ENCODE results near the gene RRBP1. TPM values are rescaled to one million over a fixed set of nuclear protein-coding genes. Genes with fewer than 3 reads are reported as not detected.

Gene RRBP1
- total and polyA plus RNA-seq, 7 experiments from 2014 or later = 4.1 to 73.9 (median 28.1) TPM

- H3K4me3 ChIP-seq (ENCODE audit: low read length) = no peak overlapping the region
- H3K36me3 Mint-ChIP-seq = peaks cover 0 to 24% (median 0%) of the 10 kb centered on the region in 5 donors
- H3K36me3 ChIP-seq (ENCODE audit: control insufficient read depth in 2 of 3, insufficient read depth in 3 of 3, low read length in 3 of 3) = peaks cover 0 to 57% (median 0%) of the 10 kb centered on the region in 3 experiments
- intact Hi-C loops (cut with micrococcal nuclease) = loop anchor here (1.0 kb wide), 2 partner anchors 81 to 113 kb away; no protein-coding TSS in a partner anchor
- H3K4me1 ChIP-seq (ENCODE audit: control insufficient read depth in 2 of 2, insufficient read depth in 2 of 2, low read length in 2 of 2) = peaks cover 0 to under 1% of the 10 kb centered on the region in 2 donors
- peak in 2 of 9 donors; percentile 6 to 18 for DNase-seq
- H3K27ac ChIP-seq (ENCODE audit: low read depth, low read length) = no peak overlapping the region
- H3K4me3 Mint-ChIP-seq = no peak overlapping the region
- CTCF ChIA-PET = interaction anchor here (0.8 to 2.8 kb wide), 5 partner anchors 44 to 112 kb away, joined by 3 to 13 read pairs (median 5); no protein-coding TSS in a partner anchor
- H3K4me1 Mint-ChIP-seq = peaks cover 0 to 5% (median 3%) of the 10 kb centered on the region in 7 donors
- H3K9me3 Mint-ChIP-seq = no peaks in the 10 kb centered on the region
- POLR2A ChIA-PET = no interaction called here
- no peaks in the 10 kb centered on the region for H3K9me3 ChIP-seq (ENCODE audit: control insufficient read depth in 2 of 3, low read length in 3 of 3)
- H3K27ac Mint-ChIP-seq = peak overlapping the region in 1 of 9 donors; percentile 14
- ATAC-seq = no peak
- H3K27me3 Mint-ChIP-seq = no peaks in the 10 kb centered on the region
- H3K27me3 ChIP-seq (ENCODE audit: control insufficient read depth in 2 of 2, insufficient read depth in 2 of 2, low read length in 2 of 2) = no peaks in the 10 kb centered on the region
These were observed 64.0 kb downstream of the RRBP1 start for GRCh38 chr20:17617868-17618672.

- intact Hi-C loops (cut with micrococcal nuclease) = loop anchor here (1.0 kb wide), 2 partner anchors 80 to 112 kb away; no protein-coding TSS in a partner anchor
- ATAC-seq (peak; percentile 56), DNase-seq (peak; percentile 22 to 59 (median 30))
- Mint-ChIP-seq H3K27me3 (no peaks in the 10 kb centered on the region), H3K4me3 (no peak overlapping the region), H3K36me3 (peaks cover 0 to 23% (median under 1%) of the 10 kb centered on the region in 5 donors), H3K9me3 (no peaks in the 10 kb centered on the region), H3K27ac (no peak overlapping the region), H3K4me1 (peaks cover 3 to 12% (median 10%) of the 10 kb centered on the region in 7 donors)
- H3K27me3 ChIP-seq (ENCODE audit: control insufficient read depth in 2 of 2, insufficient read depth in 2 of 2, low read length in 2 of 2) = no peaks in the 10 kb centered on the region
- no peak overlapping the region for H3K27ac ChIP-seq (ENCODE audit: low read depth, low read length)
- ChIA-PET CTCF (interaction anchor here (0.6 to 2.8 kb wide), 5 partner anchors 44 to 112 kb away, joined by 3 to 13 read pairs (median 5); no protein-coding TSS in a partner anchor), POLR2A (no interaction called here)
- peaks cover 0 to 50% (median 0%) of the 10 kb centered on the region in 3 experiments for H3K36me3 ChIP-seq (ENCODE audit: control insufficient read depth in 2 of 3, insufficient read depth in 3 of 3, low read length in 3 of 3)
- peaks cover 6 to 7% of the 10 kb centered on the region in 2 donors for H3K4me1 ChIP-seq (ENCODE audit: control insufficient read depth in 2 of 2, insufficient read depth in 2 of 2, low read length in 2 of 2)
- H3K9me3 ChIP-seq (ENCODE audit: control insufficient read depth in 2 of 3, low read length in 3 of 3) = no peaks in the 10 kb centered on the region
- no peak overlapping the region for H3K4me3 ChIP-seq (ENCODE audit: low read length)
These were observed 64.7 kb downstream of the RRBP1 start for GRCh38 chr20:17617212-17617867.

GRCh38 chr20:17616480-17617211 is 65.4 kb downstream of the RRBP1 start:
- no peak overlapping the region for H3K4me3 Mint-ChIP-seq
- H3K27me3 Mint-ChIP-seq = no peaks in the 10 kb centered on the region
- H3K36me3 Mint-ChIP-seq = peaks cover 0 to 16% (median 0%) of the 10 kb centered on the region in 5 donors
- H3K4me3 ChIP-seq (ENCODE audit: low read length) = no peak overlapping the region
- peaks cover 6 to 19% (median 14%) of the 10 kb centered on the region in 7 donors for H3K4me1 Mint-ChIP-seq
- peak in 1 of 9 donors; percentile 18 for DNase-seq
- POLR2A ChIA-PET = no interaction called here
- no peaks in the 10 kb centered on the region for H3K9me3 Mint-ChIP-seq
- peaks cover 0 to 43% (median 0%) of the 10 kb centered on the region in 3 experiments for H3K36me3 ChIP-seq (ENCODE audit: control insufficient read depth in 2 of 3, insufficient read depth in 3 of 3, low read length in 3 of 3)
- peak overlapping the region in 1 of 9 donors; percentile 18 for H3K27ac Mint-ChIP-seq
- H3K4me1 ChIP-seq (ENCODE audit: control insufficient read depth in 2 of 2, insufficient read depth in 2 of 2, low read length in 2 of 2) = peaks cover 13 to 14% of the 10 kb centered on the region in 2 donors
- no peak for ATAC-seq
- H3K27ac ChIP-seq (ENCODE audit: low read depth, low read length) = no peak overlapping the region
- no peaks in the 10 kb centered on the region for H3K9me3 ChIP-seq (ENCODE audit: control insufficient read depth in 2 of 3, low read length in 3 of 3)
- CTCF ChIA-PET = interaction anchor here (0.6 to 2.8 kb wide), 5 partner anchors 44 to 111 kb away, joined by 3 to 13 read pairs (median 4); no protein-coding TSS in a partner anchor
- intact Hi-C loops (cut with micrococcal nuclease) = loop anchor here (1.0 kb wide), 2 partner anchors 79 to 111 kb away; no protein-coding TSS in a partner anchor
- H3K27me3 ChIP-seq (ENCODE audit: control insufficient read depth in 2 of 2, insufficient read depth in 2 of 2, low read length in 2 of 2) = no peaks in the 10 kb centered on the region

- Histone ChIP-seq H3K4me3 (ENCODE audit: low read length) (no peak overlapping the region), H3K9me3 (ENCODE audit: control insufficient read depth in 2 of 3, low read length in 3 of 3) (no peaks in the 10 kb centered on the region), H3K27me3 (ENCODE audit: control insufficient read depth in 2 of 2, insufficient read depth in 2 of 2, low read length in 2 of 2) (no peaks in the 10 kb centered on the region), H3K27ac (ENCODE audit: low read depth, low read length) (no peak overlapping the region), H3K4me1 (ENCODE audit: control insufficient read depth in 2 of 2, insufficient read depth in 2 of 2, low read length in 2 of 2) (peaks cover 21 to 22% of the 10 kb centered on the region in 2 donors), H3K36me3 (ENCODE audit: control insufficient read depth in 2 of 3, insufficient read depth in 3 of 3, low read length in 3 of 3) (peaks cover 0 to 35% (median 0%) of the 10 kb centered on the region in 3 experiments)
- Mint-ChIP-seq H3K4me3 (no peak overlapping the region), H3K4me1 (peaks cover 6 to 26% (median 18%) of the 10 kb centered on the region in 7 donors), H3K27ac (no peak overlapping the region), H3K36me3 (peaks cover 0 to 10% (median 0%) of the 10 kb centered on the region in 5 donors), H3K27me3 (no peaks in the 10 kb centered on the region), H3K9me3 (no peaks in the 10 kb centered on the region)
- ChIA-PET POLR2A (no interaction called here), CTCF (interaction anchor here (0.7 to 2.8 kb wide), 4 partner anchors 43 to 573 kb away, joined by 3 to 13 read pairs (median 4); no protein-coding TSS in a partner anchor)
- ATAC-seq = no peak
- intact Hi-C loops (cut with micrococcal nuclease) = no loop called here
- peak in 2 of 9 donors; percentile 4 to 17 for DNase-seq
These were observed 66.2 kb downstream of the RRBP1 start for GRCh38 chr20:17615645-17616479.

GRCh38 chr20:17614812-17615644 is 67.0 kb downstream of the RRBP1 start:
- Mint-ChIP-seq H3K36me3 (peaks cover 0 to 10% (median 0%) of the 10 kb centered on the region in 5 donors), H3K4me3 (no peak overlapping the region), H3K4me1 (peaks cover 12 to 35% (median 25%) of the 10 kb centered on the region in 7 donors), H3K27me3 (no peaks in the 10 kb centered on the region), H3K9me3 (no peaks in the 10 kb centered on the region), H3K27ac (peak overlapping the region in 6 of 9 donors; percentile 21 to 47 (median 31))
- no peaks in the 10 kb centered on the region for H3K27me3 ChIP-seq (ENCODE audit: control insufficient read depth in 2 of 2, insufficient read depth in 2 of 2, low read length in 2 of 2)
- no peak overlapping the region for H3K27ac ChIP-seq (ENCODE audit: low read depth, low read length)
- DNase-seq (peak in 2 of 9 donors; percentile 6 to 17), ATAC-seq (no peak)
- POLR2A ChIA-PET = no interaction called here
- CTCF ChIA-PET = interaction anchor here (0.9 kb wide), 1 partner anchor 42 kb away, joined by 4 read pairs; no protein-coding TSS in a partner anchor
- H3K4me1 ChIP-seq (ENCODE audit: control insufficient read depth in 2 of 2, insufficient read depth in 2 of 2, low read length in 2 of 2) = peaks cover 28 to 30% of the 10 kb centered on the region in 2 donors
- peaks cover 0 to 27% (median 0%) of the 10 kb centered on the region in 3 experiments for H3K36me3 ChIP-seq (ENCODE audit: control insufficient read depth in 2 of 3, insufficient read depth in 3 of 3, low read length in 3 of 3)
- no peak overlapping the region for H3K4me3 ChIP-seq (ENCODE audit: low read length)
- intact Hi-C loops (cut with micrococcal nuclease) = loop anchor here in 1 of 2 donors (5.0 kb wide), 1 partner anchor 67 kb away; the partner anchor contains the start of gene RRBP1
- H3K9me3 ChIP-seq (ENCODE audit: control insufficient read depth in 2 of 3, low read length in 3 of 3) = no peaks in the 10 kb centered on the region
